GM21367 (cell line): ENCODE measurements around the gene PHPT1.
A peak's percentile ranks its signal among the peaks of the same experiment; 100 is the strongest.
"Not testable (repeated sequence)": the region's sequence is repeated elsewhere in the genome, so short reads cannot be mapped to it uniquely, and the experiment has no call there.

Experiments
- ATAC-seq: cut with Tn5 transposase; IDR thresholded peaks from one replicate; pipeline ENCODE4 v1.9.1; 2021; ENCODE audit not compliant: unreplicated experiment

PHPT1 gene

DNA sequence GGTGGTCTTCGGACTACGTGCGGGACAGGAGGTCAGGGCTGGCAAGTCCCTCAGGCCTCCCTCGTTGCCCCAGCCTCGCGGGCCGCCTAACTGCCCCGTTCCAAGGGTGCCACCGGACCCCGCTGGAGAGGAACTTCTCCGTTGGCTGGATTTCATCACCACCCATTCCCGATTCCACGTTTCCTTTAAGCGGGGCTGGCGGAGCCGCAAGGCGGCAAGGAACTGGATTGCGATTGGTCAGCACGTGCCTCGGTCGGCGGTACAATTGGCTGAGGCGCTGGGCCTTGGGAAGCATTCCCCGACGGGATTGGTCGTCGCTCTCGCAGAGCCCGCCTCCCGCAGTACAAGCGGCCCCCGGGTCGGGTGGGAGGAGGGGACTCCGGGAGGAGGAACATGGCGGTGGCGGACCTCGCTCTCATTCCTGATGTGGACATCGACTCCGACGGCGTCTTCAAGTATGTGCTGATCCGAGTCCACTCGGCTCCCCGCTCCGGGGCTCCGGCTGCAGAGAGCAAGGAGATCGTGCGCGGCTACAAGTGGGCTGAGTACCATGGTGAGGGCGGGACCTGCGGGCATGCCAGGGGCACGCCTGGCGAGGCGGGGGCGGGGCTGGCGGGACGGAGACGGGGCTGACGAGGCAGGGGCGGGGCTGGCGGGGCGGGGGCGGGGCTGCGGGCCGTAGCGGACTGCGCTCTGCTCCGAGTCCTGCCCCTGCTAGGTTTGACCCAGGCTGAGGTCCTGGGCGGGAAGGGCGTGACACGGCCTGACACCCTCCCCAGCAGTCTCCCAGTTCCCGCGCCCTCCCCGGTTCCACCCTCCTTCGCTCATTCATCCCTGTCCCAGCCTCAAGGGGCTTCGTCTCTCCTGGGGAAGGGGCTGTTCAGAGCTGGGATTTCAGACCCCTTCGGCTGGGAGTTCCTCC lies at the start of gene PHPT1:
Gene PHPT1, plus strand, starts transcription at position 372 of the 922 bp plus-strand sequence. Its CDS starts 22 bp downstream, at position 394.
- peak; percentile 72 for ATAC-seq

DNA sequence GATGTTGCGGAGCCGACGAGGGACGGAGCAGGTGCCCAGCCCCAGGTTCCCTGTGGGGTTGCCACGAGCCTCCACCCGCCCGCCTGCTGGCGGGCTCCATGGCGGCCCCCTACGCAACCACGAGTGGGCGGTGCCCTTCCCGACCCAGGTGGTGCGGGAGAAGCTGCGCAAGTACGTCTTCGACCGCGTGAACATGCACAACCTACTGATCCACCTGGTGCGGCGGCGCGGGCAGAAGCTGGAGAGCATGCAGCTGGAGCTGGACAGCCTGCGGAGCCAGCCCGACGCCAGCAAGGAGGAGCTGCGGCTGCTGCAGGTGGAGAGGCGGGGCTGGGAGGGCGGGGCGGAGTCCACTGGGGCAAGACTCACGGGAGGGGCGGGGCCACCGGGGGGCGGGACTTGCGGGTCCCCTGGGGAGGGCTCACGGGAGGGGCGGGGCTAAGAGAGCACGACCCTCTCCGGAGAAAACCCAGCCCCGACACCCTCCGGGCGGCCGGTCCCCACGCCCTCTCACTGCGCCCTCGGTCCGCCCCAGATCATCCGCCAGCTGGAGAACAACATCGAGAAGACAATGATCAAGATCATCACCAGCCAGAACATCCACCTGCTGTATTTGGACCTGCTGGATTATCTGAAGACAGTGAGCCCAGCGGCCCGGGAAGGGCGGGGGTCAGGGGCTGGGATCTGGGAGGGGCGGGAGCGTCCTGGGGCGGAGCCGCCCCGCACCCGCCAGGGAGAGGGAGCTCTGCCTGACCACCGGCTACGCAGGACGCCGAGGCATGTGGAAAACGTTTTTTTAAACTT lies 49.2 kb upstream of the PHPT1 start:
- no peak for ATAC-seq

DNA sequence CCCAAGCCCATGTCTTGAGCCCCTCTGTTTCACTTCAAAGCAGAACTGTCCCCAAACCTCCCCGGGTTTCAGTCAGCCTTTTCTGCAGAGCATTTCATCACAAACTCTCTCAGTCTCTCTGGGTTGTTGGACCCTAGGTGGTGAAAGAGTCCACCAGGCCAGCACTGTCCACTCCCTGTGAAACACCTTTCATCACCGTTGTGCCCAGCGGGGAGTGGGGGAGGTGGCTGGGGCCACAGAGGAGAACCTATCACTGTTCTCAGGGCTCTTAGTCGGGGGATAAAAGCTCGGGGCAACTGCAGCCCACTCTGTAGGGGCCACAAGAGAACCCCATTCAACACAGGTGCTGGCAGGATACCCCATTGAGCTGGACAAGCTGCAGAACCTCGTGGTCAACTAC lies 46.9 kb upstream of the PHPT1 start:
- ATAC-seq = no peak

DNA sequence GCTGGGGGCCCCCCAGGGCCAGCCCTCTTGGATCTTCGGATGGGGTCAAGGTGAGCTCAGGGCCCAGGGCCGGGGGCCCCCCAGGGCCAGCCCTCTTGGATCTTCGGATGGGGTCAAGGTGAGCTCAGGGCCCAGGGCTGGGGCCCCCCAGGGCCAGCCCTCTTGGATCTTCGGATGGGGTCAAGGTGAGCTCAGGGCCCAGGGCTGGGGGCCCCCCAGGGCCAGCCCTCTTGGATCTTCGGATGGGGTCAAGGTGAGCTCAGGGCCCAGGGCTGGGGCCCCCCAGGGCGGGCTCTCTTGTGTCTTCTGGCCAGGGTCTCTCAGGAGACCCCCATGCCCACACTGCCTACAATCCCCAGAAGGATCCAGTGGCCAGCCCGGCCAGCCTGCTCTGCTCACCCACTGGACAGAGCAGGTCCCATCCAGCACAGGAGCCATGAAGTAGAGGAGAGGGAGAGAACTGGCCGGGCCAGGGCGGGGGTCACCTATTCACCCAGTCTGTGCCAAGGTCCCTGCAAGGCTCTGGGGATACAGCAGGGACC lies 46.1 kb upstream of the PHPT1 start:
- not testable (repeated sequence) for ATAC-seq

DNA sequence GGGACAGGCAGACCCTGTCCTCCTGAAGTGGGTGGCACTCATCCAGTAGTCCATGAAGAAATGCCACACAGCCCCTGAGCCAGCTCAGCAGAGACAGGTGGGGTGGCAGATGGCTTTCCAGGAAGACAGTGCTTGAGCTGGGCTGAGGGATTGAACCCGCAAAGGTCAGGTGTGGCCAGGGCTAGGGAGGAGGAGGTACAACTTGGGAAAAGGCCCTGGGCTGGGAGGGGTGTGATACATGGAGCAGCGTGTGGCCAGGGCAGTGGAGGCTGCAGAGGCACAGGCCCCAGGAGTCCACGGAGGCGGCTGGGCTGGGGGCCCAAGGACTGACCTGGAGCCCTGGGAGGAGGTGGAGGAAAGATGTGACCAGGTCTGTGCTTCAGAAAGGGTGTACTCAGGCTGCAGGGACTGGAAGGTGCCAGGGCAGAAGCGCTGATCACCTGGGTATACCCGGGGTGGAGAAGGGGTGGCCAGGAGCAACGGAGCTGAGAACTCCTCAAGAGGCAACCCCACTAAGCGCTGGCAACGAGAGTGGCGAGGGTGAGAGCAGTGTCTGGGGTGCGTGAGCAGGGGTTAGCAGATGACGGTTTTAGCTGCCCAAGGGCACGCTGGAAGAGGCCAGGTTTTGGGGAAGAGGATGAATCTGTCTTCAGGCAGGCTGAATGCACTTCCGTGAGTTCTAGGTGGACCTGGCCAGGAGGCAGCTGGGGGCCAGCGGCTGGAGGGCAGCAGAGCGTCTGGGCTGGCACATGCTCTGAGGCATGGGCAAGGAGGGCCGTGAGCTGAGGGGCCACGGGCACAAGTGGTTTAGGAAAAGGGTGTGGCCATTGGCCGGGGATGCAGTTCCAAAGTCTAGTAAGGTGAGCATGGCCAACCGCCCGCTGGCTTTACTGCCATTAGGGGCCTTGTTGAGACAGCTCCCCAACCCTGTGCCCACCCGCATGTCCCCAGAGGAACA lies 45.4 kb upstream of the PHPT1 start:
- no peak for ATAC-seq

DNA sequence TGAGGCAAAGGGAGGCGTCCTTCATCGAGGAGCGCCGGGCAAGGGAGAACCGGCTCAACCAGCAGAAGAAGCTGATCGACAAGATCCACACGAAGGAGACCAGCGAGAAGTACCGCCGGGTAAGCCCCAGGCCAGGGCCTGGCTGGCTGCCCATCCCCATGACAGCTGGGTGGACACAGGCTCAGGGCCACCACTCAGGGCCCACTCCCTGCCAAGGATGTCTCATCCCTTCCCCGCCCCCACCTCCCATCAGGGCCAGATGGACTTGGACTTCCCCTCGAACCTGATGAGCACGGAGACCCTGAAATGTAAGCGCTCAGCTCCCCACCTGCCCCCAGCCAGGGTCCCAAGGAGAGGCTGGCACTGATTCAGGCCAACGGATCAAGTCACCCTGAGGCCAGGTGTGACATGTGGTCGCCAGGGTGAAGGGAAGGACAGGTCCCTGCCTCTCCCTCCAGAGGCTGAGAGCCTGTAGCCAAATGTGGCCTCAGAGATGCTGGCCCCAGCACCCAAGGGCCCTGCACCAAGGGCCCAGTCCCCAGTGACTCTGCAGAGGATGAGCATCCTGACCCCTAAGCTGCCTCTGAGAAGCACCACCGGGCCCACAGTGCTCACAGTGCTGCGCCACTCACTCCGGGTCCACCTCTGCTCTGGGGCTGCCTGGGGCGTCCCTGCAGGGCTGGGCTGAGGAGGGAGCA lies 44.6 kb upstream of the PHPT1 start:
- no peak for ATAC-seq

DNA sequence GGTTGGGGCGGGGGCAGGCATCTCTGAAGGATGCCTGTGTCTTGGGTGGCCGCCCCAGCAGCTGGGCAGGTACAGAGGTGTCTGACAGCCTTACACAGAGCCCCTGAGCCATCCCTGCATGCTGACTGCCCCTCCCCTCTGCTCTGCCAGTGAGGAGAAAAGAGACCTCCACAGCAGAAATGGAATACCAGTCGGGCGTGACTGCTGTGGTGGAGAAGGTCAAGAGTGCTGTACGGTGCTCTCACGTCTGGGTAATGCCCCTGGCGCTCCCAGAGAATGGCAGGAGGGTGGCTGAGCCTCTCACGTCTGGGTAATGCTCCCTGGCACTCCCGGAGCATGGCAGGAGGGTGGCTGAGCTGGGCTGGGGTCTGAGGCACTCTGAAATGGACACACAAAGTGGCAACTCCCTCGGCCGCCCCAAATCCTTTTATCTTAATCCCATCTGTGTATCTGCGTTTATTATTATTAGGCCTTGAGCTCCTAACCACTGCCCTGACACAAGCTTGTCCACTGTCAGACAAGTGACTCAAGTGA lies 43.9 kb upstream of the PHPT1 start:
- ATAC-seq = no peak

DNA sequence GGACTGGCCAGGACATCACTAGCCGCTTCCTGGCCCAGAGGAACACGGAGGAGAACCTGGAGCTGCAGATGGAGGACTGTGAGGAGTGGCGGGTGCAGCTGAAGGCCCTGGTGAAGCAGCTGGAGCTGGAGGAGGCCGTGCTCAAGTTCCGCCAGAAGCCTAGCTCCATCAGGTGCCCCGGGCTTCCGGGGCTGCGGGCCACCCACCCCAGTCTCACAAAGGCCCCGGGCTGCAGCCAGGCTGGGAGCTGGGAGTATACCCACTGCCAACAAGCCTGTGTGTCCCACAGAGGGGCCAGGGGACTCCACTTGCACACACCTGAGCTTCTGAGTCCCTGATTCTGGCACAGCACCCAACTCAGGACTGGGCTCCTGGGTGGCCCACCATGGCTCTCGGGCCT lies 43.1 kb upstream of the PHPT1 start:
- ATAC-seq = no peak

DNA sequence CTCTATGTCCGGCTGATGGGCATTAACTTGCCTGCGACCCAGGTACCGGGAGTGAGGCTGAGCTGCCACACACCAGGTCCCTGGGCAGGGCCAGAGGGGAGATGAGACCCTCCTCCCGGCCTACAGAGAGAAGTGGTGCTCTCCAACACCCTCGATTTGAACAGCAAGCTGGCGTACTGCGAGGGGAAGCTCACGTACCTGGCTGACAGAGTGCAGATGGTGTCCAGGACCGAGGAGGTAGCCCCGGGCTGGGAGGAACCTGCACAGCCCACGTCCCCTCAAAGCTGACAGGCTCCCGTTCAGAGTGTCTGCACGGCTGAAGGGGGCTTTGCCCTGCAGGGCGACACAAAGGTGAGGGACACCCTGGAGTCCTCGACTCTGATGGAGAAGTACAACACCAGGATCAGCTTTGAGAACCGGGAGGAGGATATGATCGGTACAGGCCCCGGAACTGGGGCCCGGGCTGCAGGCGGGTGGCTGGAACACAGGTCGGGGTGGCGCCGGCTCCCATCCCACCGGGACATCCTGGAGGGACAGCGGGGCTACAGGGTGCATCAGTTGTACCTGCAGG lies 42.5 kb upstream of the PHPT1 start:
- ATAC-seq = no peak

DNA sequence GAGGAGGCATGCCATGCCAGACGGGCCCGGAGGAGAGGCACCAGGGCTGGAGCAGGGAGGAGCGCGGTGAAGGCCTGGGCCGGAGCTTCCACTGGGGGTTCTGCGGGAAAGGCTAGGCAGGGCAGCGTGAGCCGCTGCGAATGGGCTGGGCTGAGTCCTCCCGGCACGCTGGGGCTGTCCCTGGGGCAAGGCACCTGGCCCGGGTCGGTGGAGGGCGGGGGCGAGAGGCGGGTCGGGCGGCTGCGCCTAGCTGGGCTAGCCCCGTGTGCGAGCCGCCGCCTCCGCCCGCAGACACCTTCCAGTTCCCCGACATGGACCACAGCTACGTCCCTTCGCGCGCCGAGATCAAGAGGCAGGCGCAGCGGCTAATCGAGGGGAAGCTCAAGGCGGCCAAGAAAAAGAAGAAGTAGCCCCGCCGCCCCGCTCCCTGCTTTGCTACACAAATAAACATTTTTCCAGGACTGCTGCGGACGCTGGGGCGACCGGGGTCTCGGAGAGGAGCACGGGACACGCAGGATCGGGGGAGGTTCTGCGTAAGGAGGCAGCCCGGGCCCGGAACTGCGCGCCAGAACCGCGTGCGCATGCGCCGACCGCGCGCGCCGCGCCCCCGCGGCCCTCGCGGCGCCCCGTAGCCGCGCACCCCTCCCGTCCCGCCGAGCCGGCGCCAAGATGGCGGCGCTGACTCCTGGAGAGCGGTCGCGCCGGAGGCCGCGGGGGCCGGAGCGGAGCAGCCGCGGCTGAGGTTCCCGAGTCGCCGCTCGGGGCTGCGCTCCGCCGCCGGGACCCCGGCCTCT lies 41.7 kb upstream of the PHPT1 start, which contains the start of gene RABL6:
Gene RABL6, plus strand, starts transcription at position 668 of the 794 bp plus-strand sequence. CDS start 249 bp downstream, outside the sequence.
- ATAC-seq = peak; percentile 69

DNA sequence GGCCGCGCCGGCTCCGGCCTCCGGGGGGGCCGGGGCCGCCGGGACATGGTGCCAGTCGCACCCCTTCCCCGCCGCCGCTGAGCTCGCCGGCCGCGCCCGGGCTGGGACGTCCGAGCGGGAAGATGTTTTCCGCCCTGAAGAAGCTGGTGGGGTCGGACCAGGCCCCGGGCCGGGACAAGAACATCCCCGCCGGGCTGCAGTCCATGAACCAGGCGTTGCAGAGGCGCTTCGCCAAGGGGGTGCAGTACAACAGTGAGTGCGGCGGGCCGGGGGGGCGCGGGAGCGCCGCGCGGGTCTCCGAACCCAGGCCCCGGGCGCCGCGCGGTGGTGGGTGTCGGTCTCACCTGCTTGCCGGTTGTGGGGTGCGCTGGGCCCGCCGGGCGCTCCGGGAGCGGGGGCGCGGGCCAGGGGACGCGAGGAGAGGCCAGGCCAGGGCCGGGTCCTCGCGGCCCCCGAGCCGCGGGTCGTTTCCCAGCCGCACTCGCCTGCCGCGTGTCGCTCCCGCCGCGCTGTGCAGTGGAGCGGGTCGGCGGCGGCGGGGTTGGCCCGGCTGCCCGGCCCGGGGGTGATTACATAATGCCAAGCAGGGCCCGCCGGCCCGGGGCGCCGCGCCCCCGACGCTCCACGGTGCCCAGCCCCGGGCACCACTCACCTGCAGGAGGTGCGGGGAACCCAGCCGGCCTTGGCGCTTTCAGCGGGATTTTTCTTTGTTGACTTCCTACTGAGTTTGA lies 41.0 kb upstream of the PHPT1 start:
- peak; percentile 23 for ATAC-seq

DNA sequence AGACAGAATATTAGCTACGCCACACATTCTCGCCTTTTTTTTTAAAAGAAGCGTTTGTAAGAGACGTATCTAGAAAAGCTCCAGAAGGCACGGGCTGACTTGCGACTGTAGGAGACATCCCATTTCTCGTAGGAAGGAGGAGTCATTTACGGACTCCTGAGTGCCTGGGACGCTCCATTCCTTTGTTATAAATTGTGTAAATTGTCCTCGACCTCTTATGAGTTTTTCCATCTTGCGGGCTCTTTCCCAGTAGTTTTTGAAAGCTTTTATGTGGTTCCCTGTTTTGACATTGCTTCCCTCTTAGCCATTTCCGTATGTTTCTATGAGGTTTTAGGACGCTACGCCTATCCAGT lies 40.4 kb upstream of the PHPT1 start:
- ATAC-seq = no peak

DNA sequence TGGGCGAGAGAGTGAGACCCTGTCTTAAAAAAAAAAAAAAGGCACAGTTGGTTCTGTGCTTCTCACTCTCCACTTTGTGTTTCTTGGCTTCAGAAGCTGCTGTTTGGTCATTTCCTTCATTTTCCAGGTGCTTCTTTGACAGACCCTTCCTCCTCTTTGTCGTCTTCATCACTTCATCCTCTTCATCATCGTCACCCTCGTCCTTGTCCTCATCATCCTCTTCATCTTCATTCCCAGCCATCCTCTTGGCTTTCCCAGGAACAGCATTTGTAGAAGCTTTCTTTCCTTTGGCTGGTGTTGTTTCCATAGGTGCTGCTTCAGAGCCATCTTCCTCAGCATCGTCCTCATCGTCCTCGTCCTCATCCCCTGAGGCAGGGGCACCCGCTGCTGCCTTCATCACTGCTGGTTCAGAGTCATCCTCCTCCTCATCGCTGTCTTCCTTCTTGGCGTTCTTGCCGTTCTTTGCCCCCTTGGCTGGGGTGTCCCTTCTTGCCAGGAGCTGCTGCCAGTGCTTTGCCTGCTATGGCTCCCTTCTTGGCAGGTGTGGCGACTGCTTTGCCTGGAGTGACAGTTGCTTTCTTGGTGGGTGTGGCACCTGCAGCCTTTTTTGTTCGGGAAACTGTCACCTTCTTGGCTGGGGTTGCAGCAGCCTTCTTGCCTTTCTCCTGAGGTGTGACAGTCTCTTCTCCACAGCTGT lies 34.3 kb upstream of the PHPT1 start:
- no peak for ATAC-seq

DNA sequence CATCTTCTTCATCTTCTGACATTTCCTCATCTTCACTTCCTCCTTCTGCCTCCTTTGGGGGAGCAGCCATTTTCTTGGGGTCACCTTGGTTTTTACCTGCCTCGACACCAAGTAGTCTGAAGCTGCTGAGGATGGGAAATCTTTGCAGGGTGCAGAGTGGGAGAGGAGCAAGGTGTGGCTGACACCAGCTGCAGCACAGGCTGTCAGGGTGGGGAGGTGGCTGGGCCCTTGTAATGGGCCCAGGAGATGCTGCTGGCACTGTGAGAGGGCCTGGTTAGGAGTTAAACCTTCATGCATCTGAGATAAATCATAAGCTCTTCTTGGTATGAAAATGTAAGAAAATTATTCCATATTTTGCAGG lies 33.8 kb upstream of the PHPT1 start:
- no peak for ATAC-seq

DNA sequence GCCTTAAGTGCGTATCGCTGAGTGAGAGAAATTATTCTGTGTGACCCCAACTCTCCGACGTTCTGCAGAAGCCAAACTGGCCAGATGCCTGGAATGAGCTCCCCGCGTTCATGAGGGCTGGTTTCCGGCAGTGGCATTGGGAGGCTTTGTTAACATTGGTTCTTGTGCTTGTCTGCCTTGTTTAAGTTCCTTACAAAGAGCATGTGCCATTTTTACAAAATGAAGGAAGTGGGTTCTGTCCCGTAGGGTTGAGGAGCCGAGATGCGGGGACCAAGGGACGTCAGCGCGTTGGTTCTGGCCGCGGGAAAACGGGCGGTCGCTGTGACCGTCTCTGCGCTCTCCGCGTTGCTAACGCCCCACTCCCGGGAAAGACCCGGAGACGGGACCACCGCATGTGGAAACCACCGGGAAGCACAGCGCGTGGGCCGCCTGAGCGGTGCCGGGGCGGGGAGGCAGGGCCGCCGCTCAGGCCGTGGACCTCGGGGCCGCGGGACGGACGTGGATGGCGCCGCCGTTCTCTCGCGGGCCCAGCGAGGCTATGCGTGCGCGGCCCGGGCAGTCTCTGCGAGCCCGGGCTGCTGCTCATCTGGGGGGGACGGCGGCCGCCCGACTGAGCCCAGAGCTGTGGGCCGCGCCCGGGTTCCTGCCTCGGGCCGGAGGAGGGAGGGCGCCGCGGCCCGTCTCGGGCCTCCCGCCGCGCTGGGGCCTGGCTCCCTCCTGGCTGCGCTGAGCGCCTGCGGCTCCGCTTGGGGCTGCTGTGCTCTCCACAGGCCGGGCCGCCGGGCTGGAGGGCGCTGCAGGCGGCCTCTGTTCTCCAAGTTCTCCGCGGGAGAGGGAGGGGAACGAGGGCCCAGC lies 28.0 kb upstream of the PHPT1 start:
- no peak for ATAC-seq

DNA sequence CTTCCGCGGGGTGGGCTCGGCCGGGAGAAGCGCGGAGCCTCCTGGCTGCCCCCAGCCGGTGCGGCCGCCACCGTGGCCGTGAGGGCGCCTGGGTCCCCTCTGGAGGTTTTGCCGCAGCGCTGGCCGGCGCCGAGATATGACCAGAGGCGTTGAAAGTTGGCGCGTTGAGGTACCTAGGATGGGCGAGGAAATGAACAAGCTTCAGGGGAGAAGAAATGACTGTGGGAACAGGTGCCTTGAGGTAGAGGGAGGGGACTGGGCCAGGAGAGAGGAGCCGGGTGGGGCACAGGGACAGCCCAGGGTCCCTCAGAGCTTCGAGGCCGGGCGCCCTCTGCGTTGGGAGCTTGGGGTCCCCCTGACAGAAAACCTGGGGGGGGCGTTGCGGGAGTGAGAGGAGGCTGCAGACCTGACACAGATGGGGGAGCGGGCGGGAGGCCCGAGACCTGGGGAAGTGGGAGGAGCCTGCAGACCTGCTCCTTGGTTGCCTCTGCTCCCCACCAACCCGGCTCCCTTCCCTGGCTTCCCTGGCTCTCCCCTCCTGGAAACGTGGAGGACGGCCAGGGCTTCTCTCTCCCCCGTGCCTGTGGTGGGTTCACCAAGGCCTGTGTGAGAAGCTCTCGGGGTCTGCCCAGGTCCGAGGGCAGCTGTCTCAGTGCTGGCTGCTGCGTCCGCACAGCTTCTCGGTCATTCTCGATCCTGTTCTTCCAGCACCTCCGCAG lies 27.2 kb upstream of the PHPT1 start:
- no peak for ATAC-seq
